Adrenal gland (tissue), 12 donors: Measurements from ENCODE around the gene FNBP1. TPM values are rescaled to one million over a fixed set of nuclear protein-coding genes. Genes with fewer than 3 reads are reported as not detected.
A peak's percentile ranks its signal among the peaks of the same experiment; 100 is the strongest.

Experiments
- DNase-seq, 7 donors: peaks; one replicate each; pipeline ENCODE4 v3.0.0-alpha.2; 2019 to 2020
- H3K27ac ChIP-seq, 5 donors: fragments of 200-600 bp; sonication (generic) in 4 of 5; 1 replicate in 3 of 5; 2 replicates in 2 of 5; pipeline versions ENCODE4 v1.5.1 to v1.8.0; 2016 to 2020; ENCODE audit warnings: mild to moderate bottlenecking in 1 of 5
- H3K27me3 ChIP-seq: fragments of 200-600 bp; 2 replicates; pipeline ENCODE4 v1.8.0; 2021
- H3K36me3 ChIP-seq, 2 donors: fragments of 200-600 bp; replicated peaks in 1 of 2; 1 replicate in 1 of 2; 2 replicates in 1 of 2; pipeline versions ENCODE4 v1.5.1 to v1.8.0; 2018 to 2022
- H3K4me1 ChIP-seq, 2 donors: fragments of 200-600 bp; replicated peaks in 1 of 2; 1 replicate in 1 of 2; 2 replicates in 1 of 2; pipeline versions ENCODE4 v1.5.1 to v1.8.0; 2018 to 2021
- H3K4me3 ChIP-seq, 4 donors: fragments of 200-600 bp; sonication (generic) in 3 of 4; one replicate each; pipeline ENCODE4 v1.5.1; 2016 to 2018
- H3K9me3 ChIP-seq, 3 donors: fragments of 200-600 bp; sonication (generic) in 1 of 3; replicated peaks in 1 of 3; 1 replicate in 2 of 3; 2 replicates in 1 of 3; pipeline versions ENCODE4 v1.5.1 to v1.8.0; 2016 to 2021
- POLR2A ChIP-seq, 2 donors: fragments of 450-650 bp; IDR thresholded peaks; one replicate each; pipeline ENCODE4 v1.6.1; 2017; ENCODE audit warnings: antibody characterized with exemption in 2 of 2, mild to moderate bottlenecking in 2 of 2, moderate library complexity in 1 of 2
- WGBS, 4 donors: extraction: QIAGEN DNeasy Blood & Tissue Kit in 2 of 4; methylation state at CpG; one replicate each; pipeline versions ENCODE4 v1.1.5 to v1.1.7; 2013 to 2017; 5-methylcytosine and 5-hydroxymethylcytosine counted together
- intact Hi-C, 2 donors: fragments of 100-400 bp; cut with DNase I; formaldehyde crosslinking; loops; one replicate each; pipeline versions ENCODE4 v1.14.1 to v1.15.0; 2022 to 2023
- polyA plus RNA-seq, 3 donors: library from polyadenylated mRNA; stranded (reverse); fragments of 200-250 nt in 2 of 3; fragments of 350-450 nt in 1 of 3; fragmentation: Illumina TruSeq in 1 of 3; extraction: RNeasy Lipid Tissue Mini Kit (QIAGEN cat#74804) in 1 of 3; gene quantifications; one replicate each; pipeline ENCODE4 v1.2.3, GENCODE V29; 2013 to 2014
- total RNA-seq, 9 donors: library from RNA; depleted of rRNA in 4 of 9; stranded (reverse); fragments of >200 nt in 4 of 9; fragments of 120-200 nt in 1 of 9; fragmentation: NEBNext Ultra II Directional in 1 of 9; extraction: Animal tissue kit (Norgen Biotek cat#: 25700) in 1 of 9; gene quantifications; one replicate each; pipeline versions ENCODE4 v1.1.0 to v1.2.4, GENCODE V29; 2013 to 2023
- TF ChIP-seq, protein P1 (sequence below), 6 experiments: fragments of 450-650 bp in 4 of 6; fragments of 200-600 bp in 2 of 6; sonication (generic) in 1 of 6; IDR thresholded peaks; 1 replicate in 5 of 6; 2 replicates in 1 of 6; pipeline versions ENCODE4 v1.5.1 to v1.8.0; 2016 to 2021; ENCODE audit warnings: antibody characterized with exemption in 6 of 6, mild to moderate bottlenecking in 2 of 6, moderate library complexity in 1 of 6
- donor health status: healthy with polysubstance abuse.
- donor health status: Bipolar disorder and iron deficiency.
- donor health status: DM: yes; HTN: yes; CAD: no.
- donor health status: DM: no; HTN: no; CAD: no.
- donor health status: DM: no; HTN: no; CAD: no.
- donor health status: DM: yes; HTN: yes; CAD: no.

The FNBP1 gene
- total and polyA plus RNA-seq, 12 donors = 15.3 to 40.4 (median 24.0) TPM

DNA sequence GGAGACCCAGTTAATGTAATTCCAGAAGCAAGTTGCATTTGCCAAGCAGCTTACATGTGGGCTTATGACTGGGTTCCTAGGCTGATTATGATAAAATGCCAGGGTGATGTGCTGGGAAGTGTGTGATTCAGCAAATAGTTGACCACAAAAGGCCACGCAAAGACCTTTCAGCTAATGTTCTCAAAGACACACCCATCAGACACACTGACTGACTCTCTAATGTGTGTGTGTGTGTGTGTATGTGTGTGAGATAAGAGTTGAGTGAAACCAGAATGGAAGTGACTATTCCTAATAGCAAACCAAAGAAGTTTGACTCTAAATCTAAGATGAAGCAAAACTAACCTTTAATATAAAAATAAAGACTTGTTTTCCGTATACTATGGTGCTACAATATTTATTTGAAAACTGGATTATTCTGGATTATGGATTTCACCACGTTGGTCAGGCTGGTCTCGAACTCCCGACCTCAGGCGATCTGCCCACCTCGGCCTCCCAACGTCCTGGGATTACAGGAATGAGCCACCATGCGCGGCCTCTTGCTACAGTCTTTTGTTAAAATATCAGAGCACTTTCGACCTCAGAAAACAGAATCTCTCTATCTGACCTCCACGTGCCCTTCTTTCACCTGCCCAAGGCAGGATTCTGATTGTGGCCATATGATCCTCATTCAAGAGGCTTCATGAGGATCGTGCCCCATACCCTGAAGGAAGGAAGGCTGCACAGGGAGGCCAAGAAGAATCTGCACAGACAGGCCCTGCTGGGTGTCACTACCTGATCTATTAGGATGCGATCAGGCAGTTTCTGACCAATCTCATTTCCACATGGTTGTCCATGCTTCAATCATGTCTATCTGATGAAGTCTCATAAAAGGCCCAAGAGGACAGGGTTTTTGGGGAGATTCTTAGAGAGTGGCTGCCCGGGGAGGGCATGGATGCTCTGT is 132.1 kb downstream of the FNBP1 start:
- peak in 5 of 7 donors; percentile 45 to 76 (median 64) for DNase-seq
- H3K36me3 ChIP-seq = peaks cover 0 to 3% of the 10 kb centered on the region in 2 donors

DNA sequence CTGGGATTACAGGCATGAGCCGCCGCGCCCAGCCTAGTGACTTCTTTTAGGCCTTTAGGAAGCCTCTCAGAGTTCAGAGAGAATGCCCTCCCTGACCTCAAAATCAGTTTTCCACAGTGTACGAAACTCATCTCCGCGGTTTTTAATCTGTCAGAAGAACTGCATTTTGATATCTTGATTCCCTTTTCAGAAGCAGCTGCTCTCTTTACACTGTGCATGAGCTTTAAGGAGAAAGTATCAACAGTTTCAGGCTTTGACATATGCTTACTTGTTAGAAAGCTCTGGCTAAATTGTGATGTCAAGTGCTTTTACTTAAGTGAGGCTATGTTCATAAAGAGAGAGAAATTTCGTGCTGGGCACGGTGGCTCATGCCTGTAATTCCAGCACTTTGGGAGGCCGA is 133.1 kb downstream of the FNBP1 start:
- H3K36me3 ChIP-seq = peaks cover 0 to 3% of the 10 kb centered on the region in 2 donors
- no peaks in the 10 kb centered on the region for H3K9me3 ChIP-seq
- H3K4me3 ChIP-seq = no peak overlapping the region
- peaks cover 0 to 3% of the 10 kb centered on the region in 2 donors for H3K4me1 ChIP-seq
- H3K27ac ChIP-seq = no peak overlapping the region
- no peak for TF ChIP-seq POLR2A (IDR thresholded peaks at IDR 0.05)
- TF ChIP-seq, protein P1, sequence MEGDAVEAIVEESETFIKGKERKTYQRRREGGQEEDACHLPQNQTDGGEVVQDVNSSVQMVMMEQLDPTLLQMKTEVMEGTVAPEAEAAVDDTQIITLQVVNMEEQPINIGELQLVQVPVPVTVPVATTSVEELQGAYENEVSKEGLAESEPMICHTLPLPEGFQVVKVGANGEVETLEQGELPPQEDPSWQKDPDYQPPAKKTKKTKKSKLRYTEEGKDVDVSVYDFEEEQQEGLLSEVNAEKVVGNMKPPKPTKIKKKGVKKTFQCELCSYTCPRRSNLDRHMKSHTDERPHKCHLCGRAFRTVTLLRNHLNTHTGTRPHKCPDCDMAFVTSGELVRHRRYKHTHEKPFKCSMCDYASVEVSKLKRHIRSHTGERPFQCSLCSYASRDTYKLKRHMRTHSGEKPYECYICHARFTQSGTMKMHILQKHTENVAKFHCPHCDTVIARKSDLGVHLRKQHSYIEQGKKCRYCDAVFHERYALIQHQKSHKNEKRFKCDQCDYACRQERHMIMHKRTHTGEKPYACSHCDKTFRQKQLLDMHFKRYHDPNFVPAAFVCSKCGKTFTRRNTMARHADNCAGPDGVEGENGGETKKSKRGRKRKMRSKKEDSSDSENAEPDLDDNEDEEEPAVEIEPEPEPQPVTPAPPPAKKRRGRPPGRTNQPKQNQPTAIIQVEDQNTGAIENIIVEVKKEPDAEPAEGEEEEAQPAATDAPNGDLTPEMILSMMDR (IDR thresholded peaks at IDR 0.05) = no peak
- no peak for DNase-seq
- no peaks in the 10 kb centered on the region for H3K27me3 ChIP-seq
- intact Hi-C loops = no loop called here
- WGBS, 4 donors = 92 to 97% (median 95%) methylated on average over 9 of the region's 9 CpGs

More for the DNA sequence above, 132.1 kb downstream of the FNBP1 start:
- peak overlapping the region in 1 of 5 donors; percentile 20 for H3K27ac ChIP-seq
- WGBS, 4 donors = 82 to 88% (median 84%) methylated on average over 15 of the region's 15 CpGs
- H3K27me3 ChIP-seq = no peaks in the 10 kb centered on the region
- H3K9me3 ChIP-seq = no peaks in the 10 kb centered on the region
- H3K4me1 ChIP-seq = peaks cover 0 to 3% of the 10 kb centered on the region in 2 donors
- no peak overlapping the region for H3K4me3 ChIP-seq
- TF ChIP-seq POLR2A (IDR thresholded peaks at IDR 0.05) = no peak
- TF ChIP-seq, protein P1 (IDR thresholded peaks at IDR 0.05) = no peak
- intact Hi-C loops = no loop called here

DNA sequence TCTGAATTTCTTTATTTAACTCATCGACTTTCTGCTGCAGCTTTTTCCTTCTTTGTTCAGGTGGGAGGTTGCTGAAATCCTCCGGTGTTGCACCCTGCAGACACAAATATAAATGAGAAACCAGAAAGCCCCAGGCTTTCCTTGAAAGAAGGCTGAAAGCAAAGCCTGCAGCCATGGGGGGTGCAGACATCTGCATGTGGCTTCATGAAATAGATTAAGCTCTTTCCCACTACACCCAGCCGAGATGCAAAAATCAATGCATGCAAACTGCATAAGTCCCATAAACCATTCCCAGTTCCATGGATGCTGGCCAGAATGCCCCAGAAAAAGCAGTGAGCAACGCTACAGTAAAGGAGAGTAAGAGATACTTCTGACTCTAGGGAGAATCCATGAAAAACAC is 134.1 kb downstream of the FNBP1 start:
- no peak for DNase-seq
- H3K9me3 ChIP-seq = no peaks in the 10 kb centered on the region
- H3K4me3 ChIP-seq = no peak overlapping the region
- H3K27me3 ChIP-seq = no peaks in the 10 kb centered on the region
- no peak overlapping the region for H3K27ac ChIP-seq
- intact Hi-C loops = no loop called here
- WGBS, 4 donors = 83 to 89% (median 87%) methylated on average over 4 of the region's 4 CpGs
- peaks cover 0 to 3% of the 10 kb centered on the region in 2 donors for H3K4me1 ChIP-seq
- TF ChIP-seq, protein P1 (IDR thresholded peaks at IDR 0.05) = no peak
- TF ChIP-seq POLR2A (IDR thresholded peaks at IDR 0.05) = no peak
- H3K36me3 ChIP-seq = peaks cover 0 to 3% of the 10 kb centered on the region in 2 donors

DNA sequence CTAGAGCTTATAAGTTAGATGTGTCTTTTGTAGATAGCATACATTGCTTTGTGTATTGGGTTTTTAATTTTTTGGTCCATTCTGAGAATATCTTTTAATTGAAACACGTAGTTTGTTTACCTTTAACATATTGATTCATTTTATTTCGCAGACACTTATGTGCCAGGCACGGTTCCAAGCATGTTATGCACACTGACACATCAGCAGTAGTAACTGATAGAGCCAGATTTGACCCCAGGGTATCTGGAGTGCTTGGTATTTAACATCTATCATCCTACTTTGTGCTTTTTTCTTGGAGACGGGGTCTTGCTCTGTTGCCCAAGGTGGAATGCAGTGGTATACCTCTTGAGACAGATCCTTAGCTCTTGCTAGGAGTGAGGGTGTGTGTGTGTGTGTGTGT is 135.8 kb downstream of the FNBP1 start:
- no peak for DNase-seq
- WGBS, 4 donors = 87 to 97% (median 95%) methylated on average over 4 of the region's 4 CpGs
- intact Hi-C loops = no loop called here
- Histone ChIP-seq H3K9me3 (no peaks in the 10 kb centered on the region), H3K27me3 (no peaks in the 10 kb centered on the region), H3K4me3 (no peak overlapping the region), H3K27ac (no peak overlapping the region), H3K4me1 (peaks cover 0 to 3% of the 10 kb centered on the region in 2 donors), H3K36me3 (peaks cover 0 to 3% of the 10 kb centered on the region in 2 donors)
- TF ChIP-seq, protein P1 (IDR thresholded peaks at IDR 0.05) = no peak
- no peak for TF ChIP-seq POLR2A (IDR thresholded peaks at IDR 0.05)
